Stomach (tissue), 4 donors: ENCODE results near the gene SCARB1.

Experiments used
- POLR2A ChIP-seq, 4 donors: fragments of 450-650 bp; IDR thresholded peaks; one replicate each; pipeline ENCODE4 v1.6.1; 2016; ENCODE audit warnings: antibody characterized with exemption in 4 of 4, control low read depth in 2 of 4, mild to moderate bottlenecking in 1 of 4, moderate library complexity in 1 of 4
- TF ChIP-seq, protein P1 (sequence below), 7 experiments: fragments of 450-650 bp in 4 of 7; fragments of 200-600 bp in 3 of 7; sonication (generic) in 3 of 7; IDR thresholded peaks; one replicate each; pipeline ENCODE4 v1.5.1; 2016 to 2019; ENCODE audit warnings: antibody characterized with exemption in 7 of 7, control low read depth in 2 of 7, mild to moderate bottlenecking in 1 of 7

DNA sequence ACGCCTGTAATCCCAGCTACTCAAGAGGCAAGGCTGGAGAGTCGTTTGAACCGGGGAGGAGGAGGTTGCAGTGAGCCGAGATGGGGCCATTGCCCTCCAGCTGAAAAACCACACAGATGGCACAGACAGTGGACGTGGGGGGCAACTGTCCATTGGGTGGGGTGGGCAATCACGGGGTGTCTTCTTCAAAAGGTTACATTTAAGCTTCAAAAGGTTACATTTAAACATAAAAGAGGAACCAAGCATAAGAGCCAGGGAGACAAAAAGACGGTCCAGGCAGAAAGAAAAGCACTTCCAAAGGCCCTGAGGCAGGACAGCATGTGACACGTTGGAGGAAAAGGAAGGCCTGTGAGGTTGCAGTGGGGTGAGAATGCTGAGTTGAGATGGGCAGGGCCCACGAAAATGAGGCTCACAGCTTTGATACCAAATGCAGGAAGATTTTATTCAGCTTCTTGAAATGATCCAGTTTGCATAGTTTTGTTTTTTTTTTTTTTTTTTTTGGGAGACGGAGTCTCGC lies 10.7 kb downstream of the SCARB1 start:
- TF ChIP-seq, protein P1, sequence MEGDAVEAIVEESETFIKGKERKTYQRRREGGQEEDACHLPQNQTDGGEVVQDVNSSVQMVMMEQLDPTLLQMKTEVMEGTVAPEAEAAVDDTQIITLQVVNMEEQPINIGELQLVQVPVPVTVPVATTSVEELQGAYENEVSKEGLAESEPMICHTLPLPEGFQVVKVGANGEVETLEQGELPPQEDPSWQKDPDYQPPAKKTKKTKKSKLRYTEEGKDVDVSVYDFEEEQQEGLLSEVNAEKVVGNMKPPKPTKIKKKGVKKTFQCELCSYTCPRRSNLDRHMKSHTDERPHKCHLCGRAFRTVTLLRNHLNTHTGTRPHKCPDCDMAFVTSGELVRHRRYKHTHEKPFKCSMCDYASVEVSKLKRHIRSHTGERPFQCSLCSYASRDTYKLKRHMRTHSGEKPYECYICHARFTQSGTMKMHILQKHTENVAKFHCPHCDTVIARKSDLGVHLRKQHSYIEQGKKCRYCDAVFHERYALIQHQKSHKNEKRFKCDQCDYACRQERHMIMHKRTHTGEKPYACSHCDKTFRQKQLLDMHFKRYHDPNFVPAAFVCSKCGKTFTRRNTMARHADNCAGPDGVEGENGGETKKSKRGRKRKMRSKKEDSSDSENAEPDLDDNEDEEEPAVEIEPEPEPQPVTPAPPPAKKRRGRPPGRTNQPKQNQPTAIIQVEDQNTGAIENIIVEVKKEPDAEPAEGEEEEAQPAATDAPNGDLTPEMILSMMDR (IDR thresholded peaks at IDR 0.05) = no peak
- no peak for TF ChIP-seq POLR2A (IDR thresholded peaks at IDR 0.05)
